ENCODE measurements around the gene IL1B. TPM values are rescaled to one million over a fixed set of nuclear protein-coding genes. Genes with fewer than 3 reads are reported as not detected.
A peak's percentile ranks its signal among the peaks of the same experiment; 100 is the strongest.

Gene IL1B
- polyA plus RNA-seq, 1 donor from 2014 or later: not detected

- Histone ChIP-seq H3K9me2 (ENCODE audit: insufficient read depth, low read length) (no peaks in the 10 kb centered on the region), H3K4me2 (ENCODE audit: low read length) (no peak overlapping the region), H3K27ac (ENCODE audit: low read length) (no peak overlapping the region), H3K27me3 (ENCODE audit: insufficient read depth, low read depth, low read length) (no peaks in the 10 kb centered on the region), H3K4me3 (ENCODE audit: low read length) (no peak overlapping the region), H3K9ac (ENCODE audit: low read length) (no peak overlapping the region), H4K20me1 (ENCODE audit: insufficient read depth) (no peaks in the 10 kb centered on the region), H3F3A (ENCODE audit: insufficient read depth, low read length, poor library complexity, severe bottlenecking) (no peaks in the 10 kb centered on the region), H2AFZ (ENCODE audit: low read depth, low read length) (no peak overlapping the region), H3K36me3 (ENCODE audit: insufficient read depth, low read length) (no peaks in the 10 kb centered on the region), H3K79me2 (replicated peaks; ENCODE audit: insufficient read depth, low read length) (no peaks in the 10 kb centered on the region), H3K9me3 (ENCODE audit: low read length) (no peaks in the 10 kb centered on the region)
- TF ChIP-seq REST (IDR thresholded peaks at IDR 0.05; ENCODE audit: borderline replicate concordance) (no peak), CTCF (IDR thresholded peaks at IDR 0.05; ENCODE audit: poor library complexity, severe bottlenecking) (peak; percentile 11), RAD21 (conservative IDR thresholded peaks at IDR 0.05) (no peak), SMC3 (conservative IDR thresholded peaks at IDR 0.05; ENCODE audit: poor library complexity) (no peak)
Observed at GRCh38 chr2:112884869-112885505, 48.4 kb upstream of the IL1B start.

- Histone ChIP-seq H2AFZ (ENCODE audit: low read depth, low read length) (no peak overlapping the region), H3K79me2 (replicated peaks; ENCODE audit: insufficient read depth, low read length) (no peaks in the 10 kb centered on the region), H3K27ac (ENCODE audit: low read length) (no peak overlapping the region), H3F3A (ENCODE audit: insufficient read depth, low read length, poor library complexity, severe bottlenecking) (no peaks in the 10 kb centered on the region), H3K36me3 (ENCODE audit: insufficient read depth, low read length) (no peaks in the 10 kb centered on the region), H3K4me3 (ENCODE audit: low read length) (no peak overlapping the region), H3K27me3 (ENCODE audit: insufficient read depth, low read depth, low read length) (no peaks in the 10 kb centered on the region), H3K4me2 (ENCODE audit: low read length) (no peak overlapping the region), H3K9ac (ENCODE audit: low read length) (no peak overlapping the region), H3K9me2 (ENCODE audit: insufficient read depth, low read length) (no peaks in the 10 kb centered on the region), H3K9me3 (ENCODE audit: low read length) (no peaks in the 10 kb centered on the region), H4K20me1 (ENCODE audit: insufficient read depth) (no peaks in the 10 kb centered on the region)
- no peak for TF ChIP-seq RAD21 (conservative IDR thresholded peaks at IDR 0.05)
- no peak for TF ChIP-seq TAF1 (IDR thresholded peaks at IDR 0.05; ENCODE audit: low read depth)
- no peak for TF ChIP-seq EZH2 (IDR thresholded peaks at IDR 0.05; ENCODE audit: borderline replicate concordance, insufficient read depth, low read length, poor library complexity, severe bottlenecking)
- TF ChIP-seq SMC3 (conservative IDR thresholded peaks at IDR 0.05; ENCODE audit: poor library complexity): no peak
- no peak for TF ChIP-seq CTCF (IDR thresholded peaks at IDR 0.05; ENCODE audit: poor library complexity, severe bottlenecking)
- no peak for TF ChIP-seq REST (IDR thresholded peaks at IDR 0.05; ENCODE audit: borderline replicate concordance)
- no peak for TF ChIP-seq EP300 (conservative IDR thresholded peaks at IDR 0.05; ENCODE audit: poor library complexity, severe bottlenecking)
- TF ChIP-seq POLR2AphosphoS5 (IDR thresholded peaks at IDR 0.05): no peak
Observed at GRCh38 chr2:112883669-112884068, 47.1 kb upstream of the IL1B start.
